Measurements from ENCODE around the gene TPM1.

The TPM1 gene

DNA sequence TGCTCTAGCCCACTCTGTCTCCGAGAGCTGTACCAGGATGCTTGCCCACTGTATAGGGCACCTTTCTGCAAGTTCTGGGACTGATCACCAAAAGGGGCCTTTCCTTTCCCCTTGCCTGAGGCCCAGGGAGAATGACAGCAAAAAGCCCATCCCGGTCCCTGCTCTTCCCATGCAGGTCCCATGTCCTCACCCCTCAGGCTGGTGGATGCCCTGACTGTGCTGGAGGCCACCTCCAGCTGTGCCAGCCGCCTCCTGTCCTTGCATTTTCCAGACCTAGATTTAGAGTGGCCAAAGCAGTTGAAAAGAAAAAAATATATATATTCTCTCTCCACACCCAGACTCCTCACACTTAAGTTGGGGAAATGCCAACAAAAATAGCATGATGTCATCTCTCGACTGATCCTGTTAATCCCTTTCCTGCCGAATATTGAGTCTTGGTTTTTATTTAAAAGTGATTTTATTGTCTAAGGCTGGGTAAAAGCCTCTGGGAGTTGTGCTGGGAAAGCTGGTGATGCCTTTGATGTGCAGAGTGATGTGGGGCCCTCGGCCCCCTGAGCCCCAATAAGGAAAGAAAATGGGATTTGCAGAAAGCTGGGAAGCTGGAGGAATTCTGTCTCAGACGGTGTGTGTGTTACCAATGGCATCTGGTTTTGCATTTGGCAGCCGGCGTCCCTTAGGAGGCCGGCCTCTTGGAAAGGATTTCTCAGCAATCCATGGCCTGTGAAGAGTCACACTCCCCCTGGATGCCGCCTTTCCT, 29.3 kb upstream of the TPM1 start:
- in situ Hi-C loops (cut with HindIII; ENCODE audit: low pct_ligation_motif_present, low sequenced_read_pairs), result no loop called here
- Histone ChIP-seq H3K27ac (peak overlapping the region; percentile 68), H3K4me3 (ENCODE audit: low read depth, low read length) (no peak overlapping the region), H3K36me3 (replicated peaks) (no peaks in the 10 kb centered on the region), H3K27me3 (replicated peaks) (no peaks in the 10 kb centered on the region)
- TF ChIP-seq, protein P1, sequence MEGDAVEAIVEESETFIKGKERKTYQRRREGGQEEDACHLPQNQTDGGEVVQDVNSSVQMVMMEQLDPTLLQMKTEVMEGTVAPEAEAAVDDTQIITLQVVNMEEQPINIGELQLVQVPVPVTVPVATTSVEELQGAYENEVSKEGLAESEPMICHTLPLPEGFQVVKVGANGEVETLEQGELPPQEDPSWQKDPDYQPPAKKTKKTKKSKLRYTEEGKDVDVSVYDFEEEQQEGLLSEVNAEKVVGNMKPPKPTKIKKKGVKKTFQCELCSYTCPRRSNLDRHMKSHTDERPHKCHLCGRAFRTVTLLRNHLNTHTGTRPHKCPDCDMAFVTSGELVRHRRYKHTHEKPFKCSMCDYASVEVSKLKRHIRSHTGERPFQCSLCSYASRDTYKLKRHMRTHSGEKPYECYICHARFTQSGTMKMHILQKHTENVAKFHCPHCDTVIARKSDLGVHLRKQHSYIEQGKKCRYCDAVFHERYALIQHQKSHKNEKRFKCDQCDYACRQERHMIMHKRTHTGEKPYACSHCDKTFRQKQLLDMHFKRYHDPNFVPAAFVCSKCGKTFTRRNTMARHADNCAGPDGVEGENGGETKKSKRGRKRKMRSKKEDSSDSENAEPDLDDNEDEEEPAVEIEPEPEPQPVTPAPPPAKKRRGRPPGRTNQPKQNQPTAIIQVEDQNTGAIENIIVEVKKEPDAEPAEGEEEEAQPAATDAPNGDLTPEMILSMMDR (IDR thresholded peaks at IDR 0.05; ENCODE audit: low read depth, low read length, missing control alignments), result no peak
- DNase-seq, result peak; percentile 81

DNA sequence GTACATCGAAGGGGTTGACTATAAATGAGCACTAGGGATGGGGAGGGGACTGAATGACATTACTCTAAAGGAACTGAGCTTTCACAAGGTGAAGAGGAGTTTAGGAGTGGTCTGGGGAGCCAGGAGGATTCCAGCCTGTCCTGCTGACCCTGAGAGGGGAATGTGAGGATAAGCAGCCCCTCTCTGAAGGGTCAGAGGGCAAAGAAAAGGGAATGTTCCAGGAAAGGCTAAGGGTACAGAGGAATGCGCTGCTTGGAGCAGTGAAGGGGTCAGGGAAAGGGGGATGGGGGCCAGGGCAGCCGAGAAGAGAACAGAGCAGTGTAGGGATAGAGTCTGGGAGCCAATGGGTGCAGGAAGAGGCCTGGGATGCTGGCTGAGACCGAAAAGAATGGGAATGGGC, 28.0 kb upstream of the TPM1 start:
- Histone ChIP-seq H3K27ac (no peak overlapping the region), H3K4me3 (ENCODE audit: low read depth, low read length) (no peak overlapping the region), H3K36me3 (replicated peaks) (no peaks in the 10 kb centered on the region), H3K27me3 (replicated peaks) (no peaks in the 10 kb centered on the region)
- in situ Hi-C loops (cut with HindIII; ENCODE audit: low pct_ligation_motif_present, low sequenced_read_pairs), result no loop called here
- DNase-seq, result no peak
- TF ChIP-seq, protein P1 (IDR thresholded peaks at IDR 0.05; ENCODE audit: low read depth, low read length, missing control alignments), result no peak

DNA sequence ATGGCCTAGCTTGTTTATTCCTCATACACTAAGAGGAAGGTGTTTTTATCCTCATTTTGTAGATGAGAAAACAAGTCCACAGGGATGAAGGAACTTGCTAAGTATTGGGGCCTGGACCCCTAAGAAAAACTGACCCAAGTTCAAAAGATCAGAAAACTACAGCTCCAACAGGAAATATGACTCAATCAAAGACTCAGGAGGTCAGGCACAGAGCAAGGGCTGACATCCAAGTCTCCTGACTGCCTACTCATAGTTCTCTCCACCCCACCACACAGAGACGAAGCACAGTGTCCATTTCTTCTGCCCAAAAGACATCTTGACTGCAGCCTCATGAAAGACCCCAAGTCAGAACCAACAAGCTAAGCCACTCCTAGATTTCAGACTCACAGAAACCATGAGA, 26.9 kb upstream of the TPM1 start:
- no peaks in the 10 kb centered on the region for H3K36me3 ChIP-seq (replicated peaks)
- in situ Hi-C loops (cut with HindIII; ENCODE audit: low pct_ligation_motif_present, low sequenced_read_pairs), result no loop called here
- no peaks in the 10 kb centered on the region for H3K27me3 ChIP-seq (replicated peaks)
- TF ChIP-seq, protein P1 (IDR thresholded peaks at IDR 0.05; ENCODE audit: low read depth, low read length, missing control alignments), result no peak
- DNase-seq, result peak; percentile 78
- H3K27ac ChIP-seq, result peak overlapping the region; percentile 40
- H3K4me3 ChIP-seq (ENCODE audit: low read depth, low read length), result no peak overlapping the region

DNA sequence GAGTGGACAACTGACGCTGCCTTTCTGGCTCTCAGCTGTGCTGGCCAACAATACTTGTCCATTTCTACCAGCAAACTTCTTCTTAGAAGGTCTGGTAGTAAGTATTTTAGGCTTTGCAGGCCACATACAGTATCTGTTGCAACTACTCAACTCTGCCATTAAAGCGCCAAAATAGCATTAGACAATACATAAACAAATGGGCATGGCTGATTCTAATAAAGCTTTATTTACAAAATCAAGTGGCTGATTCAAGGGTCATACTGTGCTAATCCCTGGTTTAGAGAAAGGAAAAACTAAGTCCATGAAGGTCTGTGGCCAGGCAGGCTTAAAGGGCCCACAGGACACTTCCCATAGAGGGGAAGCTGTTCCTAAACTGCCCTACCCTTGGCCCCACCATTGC, 26.3 kb upstream of the TPM1 start:
- H3K27me3 ChIP-seq (replicated peaks), result no peaks in the 10 kb centered on the region

DNA sequence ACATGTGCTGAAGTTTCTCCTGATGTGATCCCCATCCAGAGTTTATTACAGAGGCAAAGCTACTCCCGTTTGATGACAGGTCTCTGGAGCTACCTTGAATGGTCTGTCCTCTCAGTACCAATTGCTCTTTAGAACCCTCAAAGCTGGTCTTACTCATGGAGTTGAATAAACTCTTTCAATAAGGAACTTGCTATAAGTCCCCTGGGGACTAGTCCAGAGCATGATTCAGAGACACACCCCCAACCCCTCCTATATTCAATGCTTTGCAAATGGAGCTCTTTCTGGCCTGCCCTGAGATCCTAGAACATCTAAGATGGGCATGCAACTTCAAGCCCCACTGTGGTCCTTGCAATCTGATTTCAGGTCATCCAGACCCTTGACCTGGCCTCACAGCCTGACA, 23.9 kb upstream of the TPM1 start:
- in situ Hi-C loops (cut with HindIII; ENCODE audit: low pct_ligation_motif_present, low sequenced_read_pairs), result no loop called here

More for the DNA sequence above, 26.3 kb upstream of the TPM1 start:
- TF ChIP-seq, protein P1 (IDR thresholded peaks at IDR 0.05; ENCODE audit: low read depth, low read length, missing control alignments), result no peak
- Histone ChIP-seq H3K27ac (peak overlapping the region; percentile 40), H3K4me3 (ENCODE audit: low read depth, low read length) (no peak overlapping the region), H3K36me3 (replicated peaks) (no peaks in the 10 kb centered on the region)
- in situ Hi-C loops (cut with HindIII; ENCODE audit: low pct_ligation_motif_present, low sequenced_read_pairs), result no loop called here
- DNase-seq, result no peak

More for the DNA sequence above, 23.9 kb upstream of the TPM1 start:
- peak; percentile 70 for DNase-seq
- TF ChIP-seq, protein P1 (IDR thresholded peaks at IDR 0.05; ENCODE audit: low read depth, low read length, missing control alignments), result no peak
- Histone ChIP-seq H3K36me3 (replicated peaks) (no peaks in the 10 kb centered on the region), H3K4me3 (ENCODE audit: low read depth, low read length) (no peak overlapping the region), H3K27me3 (replicated peaks) (no peaks in the 10 kb centered on the region), H3K27ac (no peak overlapping the region)

All from brain microvascular endothelial cell (primary cell).